IPS-18c (cell line): Measurements from ENCODE around the gene PRRC2A.
A peak's percentile ranks its signal among the peaks of the same experiment; 100 is the strongest.

Experiments
- H3K4me3 ChIP-seq: 2 replicates; pipeline ENCODE4 v1.7.0; 2013; ENCODE audit warnings: low read depth, mild to moderate bottlenecking, low read length, moderate library complexity; ENCODE audit not compliant: insufficient read depth
- H3K9me3 ChIP-seq: one replicate; pipeline ENCODE4 v1.6.1; 2013; ENCODE audit warnings: mild to moderate bottlenecking, low read length, moderate library complexity; ENCODE audit not compliant: control insufficient read depth, insufficient read depth

PRRC2A gene

GRCh38 chr6:31676904-31677303 lies 56.4 kb downstream of the PRRC2A start:
- Histone ChIP-seq H3K4me3 (no peak overlapping the region), H3K9me3 (peaks cover 4% of the 10 kb centered on the region)

DNA sequence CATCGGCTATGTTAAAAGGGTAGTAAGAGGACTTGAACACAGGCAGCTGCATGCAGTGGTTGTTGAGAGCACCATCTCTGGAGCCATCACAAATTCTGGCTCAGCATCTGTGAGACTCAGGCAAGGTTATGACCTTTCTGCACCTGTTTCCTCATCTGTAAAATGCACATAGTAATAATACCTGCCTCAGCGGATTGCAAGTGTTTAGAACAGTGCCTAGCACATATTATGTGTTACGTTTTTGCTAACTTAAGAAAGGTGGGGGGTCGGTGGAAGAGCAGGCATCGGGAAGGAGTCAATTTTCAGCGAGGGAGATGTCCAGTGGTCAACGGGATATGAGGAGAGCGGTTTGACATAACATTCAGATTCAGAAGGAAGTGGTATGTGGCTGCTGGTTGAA lies 57.4 kb downstream of the PRRC2A start:
- H3K9me3 ChIP-seq, result peaks cover 4% of the 10 kb centered on the region
- no peak overlapping the region for H3K4me3 ChIP-seq

- H3K9me3 ChIP-seq, result peaks cover 4% of the 10 kb centered on the region
- H3K4me3 ChIP-seq, result peak within 1 kb of the TSS; percentile 50
These were observed 60.0 kb downstream of the PRRC2A start, which contains the start of gene LY6G5C for GRCh38 chr6:31680226-31681134. TSS of gene LY6G5C (minus strand) at chr6:31681067. CDS start at chr6:31680373, 694 bp downstream.

GRCh38 chr6:31681135-31681671 lies 60.7 kb downstream of the PRRC2A start:
- Histone ChIP-seq H3K9me3 (peaks cover 4% of the 10 kb centered on the region), H3K4me3 (peak overlapping the region; percentile 50)

DNA sequence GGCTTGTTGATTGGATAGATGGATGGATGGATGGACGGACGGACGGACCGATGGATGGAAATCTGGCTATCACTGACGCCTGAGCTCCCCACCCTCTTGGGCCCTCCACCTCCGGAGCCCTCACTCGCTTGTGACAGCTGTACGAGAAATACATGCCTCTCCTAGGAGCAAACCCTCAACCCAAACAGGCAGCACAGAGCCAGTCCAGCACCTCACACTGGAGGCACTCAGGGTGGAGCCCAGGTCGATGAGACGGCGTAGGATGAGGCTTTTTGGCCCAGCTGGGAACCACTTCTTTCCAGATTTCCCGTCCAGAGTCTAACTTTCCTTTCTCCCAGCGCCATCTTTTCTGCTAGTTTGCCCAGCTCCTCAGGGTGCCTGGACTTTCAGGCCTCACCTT lies 63.1 kb downstream of the PRRC2A start:
- Histone ChIP-seq H3K9me3 (no peaks in the 10 kb centered on the region), H3K4me3 (peak overlapping the region; percentile 52; the same call in 1 of the 2 replicates)

GRCh38 chr6:31686483-31686882 lies 66.0 kb downstream of the PRRC2A start:
- Histone ChIP-seq H3K9me3 (peaks cover 4% of the 10 kb centered on the region), H3K4me3 (no peak overlapping the region)

- Histone ChIP-seq H3K9me3 (peaks cover 4% of the 10 kb centered on the region), H3K4me3 (no peak overlapping the region)
These were observed 66.8 kb downstream of the PRRC2A start for GRCh38 chr6:31687321-31687720.
